ENCODE measurements around the gene SGCE. TPM values are rescaled to one million over a fixed set of nuclear protein-coding genes. Genes with fewer than 3 reads are reported as not detected.

SGCE gene
- total RNA-seq, 1 donor from 2014 or later, result 53.6 TPM

GRCh38 chr7:94642838-94643653, 12.9 kb downstream of the SGCE start:
- TF ChIP-seq CTCF (IDR thresholded peaks at IDR 0.05), result no peak
- H3K4me3 ChIP-seq, result no peak overlapping the region
- no peaks in the 10 kb centered on the region for H3K9me3 ChIP-seq
- no peaks in the 10 kb centered on the region for H3K36me3 ChIP-seq
- H3K27me3 ChIP-seq, result no peaks in the 10 kb centered on the region
- intact Hi-C loops (cut with DNase I), result no loop called here
- H3K4me1 ChIP-seq, result no peaks in the 10 kb centered on the region
- DNase-seq (ENCODE audit: low spot score in 2 of 2), result no peak
- H3K27ac ChIP-seq, result no peak overlapping the region

GRCh38 chr7:94639384-94639783, 16.5 kb downstream of the SGCE start:
- no peaks in the 10 kb centered on the region for H3K9me3 ChIP-seq
- H3K27ac ChIP-seq, result no peak overlapping the region
- TF ChIP-seq CTCF (IDR thresholded peaks at IDR 0.05), result no peak
- no peak for DNase-seq (ENCODE audit: low spot score in 2 of 2)
- H3K4me3 ChIP-seq, result no peak overlapping the region
- no peaks in the 10 kb centered on the region for H3K27me3 ChIP-seq
- no peaks in the 10 kb centered on the region for H3K36me3 ChIP-seq
- no peaks in the 10 kb centered on the region for H3K4me1 ChIP-seq
- intact Hi-C loops (cut with DNase I), result no loop called here

- Histone ChIP-seq H3K4me3 (no peak overlapping the region), H3K36me3 (no peaks in the 10 kb centered on the region), H3K9me3 (no peaks in the 10 kb centered on the region), H3K27ac (no peak overlapping the region), H3K27me3 (no peaks in the 10 kb centered on the region), H3K4me1 (peaks cover 0 to 3% of the 10 kb centered on the region in 2 donors)
- intact Hi-C loops (cut with DNase I), result no loop called here
- TF ChIP-seq CTCF (IDR thresholded peaks at IDR 0.05), result no peak
- DNase-seq (ENCODE audit: low spot score in 2 of 2), result no peak
Measured at GRCh38 chr7:94635687-94636086, 20.2 kb downstream of the SGCE start.

- no peak for TF ChIP-seq CTCF (IDR thresholded peaks at IDR 0.05)
- Histone ChIP-seq H3K36me3 (no peaks in the 10 kb centered on the region), H3K9me3 (no peaks in the 10 kb centered on the region), H3K4me1 (peaks cover 0 to 3% of the 10 kb centered on the region in 2 donors), H3K4me3 (no peak overlapping the region), H3K27ac (no peak overlapping the region), H3K27me3 (no peaks in the 10 kb centered on the region)
- DNase-seq (ENCODE audit: low spot score in 2 of 2), result no peak
- intact Hi-C loops (cut with DNase I), result no loop called here
Measured at GRCh38 chr7:94634502-94634901, 21.4 kb downstream of the SGCE start.

GRCh38 chr7:94633687-94634086, 22.2 kb downstream of the SGCE start:
- DNase-seq (ENCODE audit: low spot score in 2 of 2), result no peak
- Histone ChIP-seq H3K36me3 (no peaks in the 10 kb centered on the region), H3K27ac (no peak overlapping the region), H3K27me3 (no peaks in the 10 kb centered on the region), H3K9me3 (no peaks in the 10 kb centered on the region), H3K4me1 (peaks cover 0 to 3% of the 10 kb centered on the region in 2 donors), H3K4me3 (no peak overlapping the region)
- TF ChIP-seq CTCF (IDR thresholded peaks at IDR 0.05), result no peak
- intact Hi-C loops (cut with DNase I), result no loop called here

Data from ascending aorta (tissue), 2 donors.